ENCODE results near the gene LRBA.

- TF ChIP-seq HDAC8 (tag; IDR thresholded peaks at IDR 0.05) (no peak), RAD21 (CRISPR knock-in tag; conservative IDR thresholded peaks at IDR 0.05 in 1 of 2, IDR thresholded peaks at IDR 0.05 in 1 of 2) (no peak), RBBP5 (IDR thresholded peaks at IDR 0.05; ENCODE audit: borderline replicate concordance, insufficient read depth, low read length, poor library complexity, severe bottlenecking) (no peak), POLR2AphosphoS5 (IDR thresholded peaks at IDR 0.05; ENCODE audit: control insufficient read depth, insufficient read depth, low read depth, low read length) (no peak), GTF2F1 (IDR thresholded peaks at IDR 0.05; ENCODE audit: low read depth, low read length) (no peak), EP300 (IDR thresholded peaks at IDR 0.05; ENCODE audit: low read length) (no peak)
Measured at GRCh38 chr4:150366487-150366999, 648.5 kb downstream of the LRBA start.

Data from K562 (cell line).